ENCODE measurements around the gene MICU2. TPM values are rescaled to one million over a fixed set of nuclear protein-coding genes. Genes with fewer than 3 reads are reported as not detected.

Gene MICU2, protein sequence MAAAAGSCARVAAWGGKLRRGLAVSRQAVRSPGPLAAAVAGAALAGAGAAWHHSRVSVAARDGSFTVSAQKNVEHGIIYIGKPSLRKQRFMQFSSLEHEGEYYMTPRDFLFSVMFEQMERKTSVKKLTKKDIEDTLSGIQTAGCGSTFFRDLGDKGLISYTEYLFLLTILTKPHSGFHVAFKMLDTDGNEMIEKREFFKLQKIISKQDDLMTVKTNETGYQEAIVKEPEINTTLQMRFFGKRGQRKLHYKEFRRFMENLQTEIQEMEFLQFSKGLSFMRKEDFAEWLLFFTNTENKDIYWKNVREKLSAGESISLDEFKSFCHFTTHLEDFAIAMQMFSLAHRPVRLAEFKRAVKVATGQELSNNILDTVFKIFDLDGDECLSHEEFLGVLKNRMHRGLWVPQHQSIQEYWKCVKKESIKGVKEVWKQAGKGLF
- total RNA-seq: 32.4 and 34.3 TPM in 2 replicates

DNA sequence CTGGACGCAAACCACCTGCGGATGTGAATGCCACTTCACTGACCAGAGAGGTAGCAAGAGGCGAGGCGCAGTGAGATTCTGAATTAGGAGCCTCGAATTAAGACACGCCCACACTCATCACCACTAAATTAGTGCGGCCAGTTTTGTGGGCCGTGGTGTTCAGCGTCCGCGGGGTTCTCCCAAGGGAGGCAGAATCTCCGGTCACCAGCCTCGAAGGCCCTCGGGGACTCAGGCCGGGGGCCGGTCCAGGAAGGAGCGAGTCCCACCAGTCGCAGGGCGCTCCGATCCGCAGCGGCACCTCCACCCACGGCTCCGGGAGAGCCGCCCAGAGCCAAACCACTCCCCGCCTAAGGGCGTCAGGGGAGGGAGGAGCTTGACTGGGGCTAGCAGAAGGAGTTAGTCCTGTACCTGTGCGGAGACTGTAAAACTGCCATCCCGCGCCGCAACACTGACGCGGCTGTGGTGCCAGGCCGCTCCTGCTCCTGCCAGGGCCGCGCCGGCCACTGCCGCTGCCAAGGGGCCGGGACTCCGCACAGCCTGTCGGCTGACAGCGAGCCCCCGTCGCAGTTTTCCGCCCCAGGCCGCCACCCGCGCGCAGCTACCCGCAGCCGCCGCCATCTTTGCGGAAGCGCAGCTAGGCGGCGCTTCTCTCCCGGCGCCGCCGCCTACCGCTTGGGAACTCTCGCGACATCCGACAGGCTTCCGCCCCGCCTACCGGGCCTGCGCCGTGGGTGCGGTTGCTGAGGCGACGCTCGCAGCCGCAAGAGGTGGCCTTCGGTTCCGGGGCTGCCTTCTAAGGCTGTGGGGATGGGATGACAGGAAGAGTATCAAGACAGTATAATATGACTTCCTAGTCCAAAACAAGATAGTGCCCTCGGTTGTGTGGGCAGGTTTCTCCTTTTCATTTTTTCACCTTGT lies at the start of gene MICU2:
Gene MICU2 (minus strand): TSS at position 640 of the 918 bp plus-strand sequence. CDS start 22 bp downstream, at position 618.

DNA sequence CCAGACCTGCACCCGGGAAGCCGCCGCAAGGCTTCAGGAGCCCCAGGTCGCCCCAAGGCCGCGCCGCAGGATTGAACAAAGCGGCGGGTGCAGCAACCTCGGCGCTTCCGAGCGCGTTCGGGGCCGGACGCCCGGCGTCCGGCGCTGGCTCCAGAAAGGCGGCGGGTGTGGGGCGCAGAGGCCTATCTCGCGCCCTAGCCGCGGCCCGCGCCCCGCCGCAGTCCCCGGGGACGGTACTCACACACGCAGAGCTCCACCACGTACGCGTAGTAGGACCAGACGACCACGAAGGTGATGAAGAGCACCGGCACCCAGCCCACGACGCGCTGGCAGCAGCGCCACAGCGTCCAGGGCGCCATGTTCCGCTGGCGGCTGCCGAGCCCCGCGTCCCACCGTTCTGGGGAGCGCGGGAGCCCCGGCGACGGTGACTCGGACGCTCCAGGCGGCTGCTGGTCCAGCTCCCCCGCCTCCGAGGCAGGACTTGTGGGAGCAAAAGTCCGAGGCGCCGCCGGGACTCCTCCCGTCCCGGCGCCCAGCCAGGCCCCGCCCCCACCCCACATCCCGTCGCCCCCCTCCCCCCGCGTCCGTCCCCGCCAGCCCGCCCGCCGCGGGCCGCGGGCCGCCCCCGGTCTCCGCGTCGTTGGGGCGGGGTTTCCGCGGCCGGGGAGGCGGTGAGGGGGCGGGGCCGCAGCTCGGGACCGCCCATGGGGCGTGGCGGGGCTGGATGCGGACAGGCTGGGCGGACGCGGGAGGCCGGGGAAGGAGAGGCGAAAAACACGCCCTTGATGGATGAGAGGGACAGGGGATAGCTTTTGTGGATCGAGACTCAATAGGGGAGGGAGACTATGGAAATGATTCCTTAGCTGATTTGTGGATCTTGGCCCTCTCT lies 144.9 kb downstream of the MICU2 start, which contains the start of gene ZDHHC20:
Gene ZDHHC20 (minus strand): TSS at position 491 of the 889 bp plus-strand sequence. CDS start 132 bp downstream, at position 359.

Other genes with a start within 250 kb of the MICU2 start
- 77.7 and 84.4 TPM in 2 replicates for gene ZDHHC20, start 144.9 kb downstream of the MICU2 start, total RNA-seq
- gene FGF9, start 66.9 kb upstream of the MICU2 start, total RNA-seq: not detected in 2 replicates

Data from endothelial cell of coronary artery (primary cell).